NCI-H146 treated with DMSO at 0.1 percent for 48 hours (cell line): ENCODE results near the gene STAMBP.
"Not testable (repeated sequence)": the region's sequence is repeated elsewhere in the genome, so short reads cannot be mapped to it uniquely, and the experiment has no call there.

Experiments used
- DNase-seq: peaks from one replicate; lab custom pipeline; 2025; ENCODE audit not compliant: unreplicated experiment; lab: John Stamatoyannopoulos, UW

STAMBP gene

DNA sequence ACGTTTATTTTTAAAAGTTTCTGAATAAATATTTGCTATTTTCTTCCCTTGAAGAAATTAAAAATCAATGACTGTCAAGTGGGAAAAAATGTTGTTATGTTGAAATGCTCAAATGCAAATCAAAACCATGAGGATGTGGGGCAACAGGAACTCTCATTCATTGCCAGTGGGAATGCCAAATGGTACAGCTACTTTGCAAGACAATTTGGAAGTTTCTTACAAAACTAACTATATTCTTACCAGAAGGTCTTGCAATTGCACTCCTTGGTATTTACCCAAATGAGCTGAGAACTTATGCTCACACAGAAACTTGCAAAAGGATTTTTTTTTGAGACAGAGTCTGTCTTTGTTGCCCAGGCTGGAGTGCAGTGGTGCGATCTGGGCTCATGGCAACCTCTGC lies 56.6 kb downstream of the STAMBP start:
- DNase-seq: no peak

DNA sequence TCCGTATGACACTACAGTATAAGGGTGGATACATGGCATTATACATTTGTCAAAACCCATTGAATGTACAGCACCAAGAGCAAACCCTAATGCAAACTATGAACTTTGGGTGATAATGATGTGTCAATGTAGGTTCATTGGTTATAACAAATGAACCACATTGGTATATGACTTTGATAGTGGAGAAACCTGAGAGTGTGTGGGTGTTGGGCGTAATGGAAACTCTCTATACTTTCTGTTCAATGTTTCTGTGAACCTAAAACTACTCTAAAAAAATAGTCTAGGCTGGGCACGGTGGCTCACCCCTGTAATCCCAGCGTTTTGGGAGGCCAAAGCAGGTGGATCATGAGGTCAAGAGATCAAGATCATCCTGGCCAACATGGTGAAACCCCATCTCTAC lies 57.6 kb downstream of the STAMBP start:
- DNase-seq: no peak

DNA sequence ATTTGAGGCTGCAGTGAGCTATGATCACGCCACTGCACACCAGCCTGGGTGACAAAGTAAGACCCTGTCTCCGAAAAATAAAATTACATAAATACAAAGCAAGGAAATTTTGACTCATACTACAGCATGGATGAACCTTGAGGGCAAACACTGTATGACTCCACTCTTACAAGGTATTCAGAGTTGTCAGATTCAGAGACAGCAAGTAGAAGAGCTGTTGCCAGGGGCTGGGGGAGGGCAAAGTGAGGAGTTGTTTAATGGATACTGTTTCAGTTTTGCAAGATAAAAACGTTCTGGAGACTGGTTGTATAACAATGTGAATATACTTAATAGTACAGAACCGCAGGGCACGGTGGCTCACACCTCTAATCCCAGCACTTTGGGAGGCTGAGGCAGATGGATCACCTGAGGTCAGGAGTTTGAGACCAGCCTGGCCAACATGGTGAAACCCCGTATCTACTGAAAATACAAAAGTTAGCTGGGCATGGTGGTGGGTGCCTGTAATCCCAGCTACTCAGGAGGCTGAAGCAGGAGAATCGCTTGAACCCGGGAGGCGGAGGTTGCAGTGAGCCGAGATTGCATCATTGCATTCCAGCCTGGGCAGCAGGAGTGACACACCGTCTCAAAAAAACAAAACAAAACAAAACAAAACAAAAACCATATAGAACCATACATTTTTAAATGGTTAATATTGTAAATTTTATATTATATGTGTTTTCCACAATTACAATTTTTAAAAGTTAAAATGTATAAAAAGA lies 59.0 kb downstream of the STAMBP start:
- DNase-seq: not testable (repeated sequence)

DNA sequence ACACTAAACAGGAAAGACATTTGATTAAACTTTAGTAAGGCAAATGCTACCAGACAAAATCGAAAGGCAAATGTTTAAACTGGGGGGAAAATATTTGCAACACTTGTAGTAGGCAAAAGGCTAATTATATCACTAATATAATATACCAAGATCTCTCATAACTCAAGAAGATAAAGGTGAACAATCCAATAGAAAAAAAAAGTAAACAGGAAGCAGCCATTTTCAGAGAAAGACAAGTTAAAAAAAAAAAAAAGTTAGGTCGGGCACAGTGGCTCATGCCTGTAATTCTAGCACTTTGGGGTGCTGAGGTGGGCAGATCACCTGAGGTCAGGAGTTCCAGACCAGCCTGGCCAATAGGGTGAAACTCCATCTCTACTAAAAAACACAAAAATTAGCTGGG lies 59.6 kb downstream of the STAMBP start:
- DNase-seq: no peak

DNA sequence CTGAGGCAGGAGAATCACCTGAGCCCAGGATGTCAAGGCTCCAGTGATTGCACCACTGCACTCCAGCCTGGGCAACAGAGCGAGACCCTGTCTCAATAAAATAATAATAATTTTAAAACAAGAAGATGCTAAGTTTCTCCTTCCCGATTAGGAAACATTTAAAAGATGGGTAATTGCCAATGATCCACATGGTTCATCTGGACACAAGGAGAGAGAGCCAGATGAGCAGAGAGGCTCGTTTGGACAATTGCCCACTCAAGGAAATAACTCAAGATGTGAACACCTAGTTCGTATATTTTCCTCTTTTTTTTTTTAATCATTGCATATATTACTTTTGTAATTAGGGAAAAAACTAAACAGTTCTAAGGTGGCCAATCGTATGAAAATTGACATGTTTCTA lies 60.4 kb downstream of the STAMBP start:
- DNase-seq: no peak

DNA sequence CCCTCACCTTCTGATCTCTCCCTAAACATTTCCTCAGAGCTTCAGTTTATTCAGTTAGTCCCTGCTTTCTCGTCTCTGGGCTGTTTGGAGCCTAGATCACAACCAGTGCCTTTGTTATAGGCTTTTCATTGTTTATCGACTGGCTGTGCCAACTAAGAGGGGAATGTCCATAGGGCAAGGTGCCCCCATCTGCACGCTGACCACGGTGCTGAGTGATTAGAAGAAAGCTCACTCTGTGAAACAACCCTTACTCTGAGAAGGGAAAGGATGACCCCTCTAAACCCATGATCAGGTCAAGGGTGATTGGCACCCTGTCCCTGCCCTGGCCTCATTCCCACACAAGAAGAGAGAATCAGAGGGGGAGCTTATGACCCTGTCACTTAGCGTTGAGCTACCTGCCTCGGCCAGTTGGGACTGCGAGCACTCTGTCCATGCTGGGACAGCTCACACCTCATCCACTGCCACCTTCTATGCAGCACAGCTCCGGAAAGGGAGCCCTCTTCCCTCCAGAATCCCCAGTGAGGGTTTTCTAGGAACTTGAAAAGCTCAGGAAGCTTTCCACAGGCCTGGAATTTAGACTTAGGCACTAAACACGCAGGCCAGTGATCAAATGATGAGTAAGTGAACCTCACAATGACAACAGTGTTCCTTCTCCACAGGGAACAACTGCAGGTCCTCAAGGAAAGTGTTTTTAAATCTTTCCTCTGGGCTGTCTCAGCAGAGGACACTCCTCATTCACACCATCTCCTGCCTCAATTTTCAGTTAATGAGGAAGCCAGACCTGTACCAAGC lies 61.7 kb downstream of the STAMBP start:
- no peak for DNase-seq

DNA sequence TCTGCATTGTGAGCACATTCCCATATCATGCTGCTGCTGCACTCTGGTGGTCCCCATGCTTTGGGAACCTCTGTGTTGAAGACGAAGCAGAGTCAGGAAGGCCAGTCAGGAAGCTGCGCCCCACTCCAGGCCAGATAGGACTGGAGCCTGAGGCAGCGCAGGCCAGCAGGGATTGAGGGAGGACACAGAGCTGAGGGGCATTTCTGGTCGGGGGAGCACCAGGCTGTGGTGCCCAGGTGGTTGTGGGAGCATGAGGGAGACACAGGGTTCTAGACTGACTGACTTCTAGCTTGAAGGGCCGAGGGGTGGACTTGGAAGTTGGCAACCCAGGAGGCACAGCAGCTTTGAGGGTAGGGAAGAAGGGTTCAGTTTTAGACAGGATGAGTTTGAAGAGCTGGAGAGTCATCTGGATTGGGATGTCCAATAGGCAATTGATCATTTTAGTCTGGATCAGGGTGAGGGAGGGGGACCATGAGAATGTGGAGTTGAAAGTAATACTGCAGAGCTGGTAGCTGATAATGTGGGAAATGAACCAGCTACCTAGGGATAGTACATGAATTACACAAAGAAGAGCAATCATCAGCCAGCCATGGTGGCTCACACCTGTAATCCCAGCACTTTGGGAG lies 62.6 kb downstream of the STAMBP start:
- DNase-seq: no peak

DNA sequence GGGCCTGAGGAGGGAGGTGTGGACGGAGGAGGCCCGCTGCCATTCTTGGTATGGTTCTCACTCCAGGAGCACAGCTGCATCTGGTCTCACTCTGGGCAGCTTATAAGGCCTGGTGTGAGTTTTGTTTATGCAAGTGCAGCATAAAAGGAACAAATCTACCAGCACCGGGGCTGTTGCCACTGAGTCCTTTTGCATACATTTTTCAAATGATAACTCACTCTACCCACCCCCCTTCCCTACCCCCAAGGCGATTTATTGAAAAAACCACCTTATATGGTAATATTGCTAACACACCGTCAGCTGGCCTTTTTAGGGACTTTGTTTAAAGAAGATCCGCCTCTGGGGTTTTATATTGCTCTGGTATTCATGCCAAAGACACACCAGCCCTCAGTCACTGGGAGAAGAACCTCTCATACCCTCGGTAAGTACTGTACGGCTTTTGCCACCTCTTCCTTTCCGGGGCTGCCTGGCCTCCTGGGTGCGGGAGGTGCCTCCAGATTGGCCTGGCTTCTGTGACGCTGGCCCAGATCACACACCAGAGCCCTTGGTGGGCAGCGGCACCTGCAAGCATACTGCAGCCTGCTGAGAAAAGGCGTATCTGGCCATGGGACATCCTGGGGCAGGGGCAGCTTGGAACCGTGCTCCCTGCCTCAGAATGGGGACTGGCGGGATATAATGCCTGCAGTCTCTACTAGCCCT lies 64.0 kb downstream of the STAMBP start, which contains the start of gene ACTG2:
Gene ACTG2 (plus strand): TSS at position 378 of the 699 bp plus-strand sequence. CDS start 8,304 bp downstream, outside the sequence.
- no peak for DNase-seq

DNA sequence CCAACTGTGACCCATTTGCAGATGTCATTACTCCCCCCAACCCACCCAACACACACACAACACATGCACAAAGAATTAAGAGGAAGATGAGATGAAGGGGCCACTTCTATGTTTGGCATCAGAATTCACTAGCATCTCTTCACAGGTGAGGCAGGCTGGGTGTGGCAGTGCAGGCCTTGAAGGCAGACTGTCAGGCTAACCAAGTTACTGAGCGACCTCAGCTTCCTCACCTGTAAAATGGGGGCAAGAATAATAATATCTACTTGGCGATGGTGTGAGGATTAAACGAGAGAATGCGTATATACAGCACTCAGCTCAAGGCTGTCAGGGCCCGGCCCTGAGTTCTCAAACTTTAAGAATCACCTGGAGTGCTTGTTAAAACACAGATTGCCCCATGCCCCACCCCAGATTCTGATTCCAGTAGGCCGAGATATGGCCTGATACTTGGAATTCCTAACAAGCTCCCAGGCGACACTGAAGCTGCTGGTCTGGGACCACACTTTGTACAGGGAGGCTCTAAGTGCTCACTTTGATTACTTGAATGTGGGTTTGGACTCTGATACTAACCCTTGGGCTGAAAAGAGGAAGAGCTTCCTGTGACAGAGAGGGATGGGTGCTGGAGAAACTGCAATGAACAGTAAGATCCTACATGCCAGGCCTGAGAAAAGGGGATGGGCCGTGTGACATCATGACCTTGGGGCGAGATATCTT lies 65.2 kb downstream of the STAMBP start:
- no peak for DNase-seq

DNA sequence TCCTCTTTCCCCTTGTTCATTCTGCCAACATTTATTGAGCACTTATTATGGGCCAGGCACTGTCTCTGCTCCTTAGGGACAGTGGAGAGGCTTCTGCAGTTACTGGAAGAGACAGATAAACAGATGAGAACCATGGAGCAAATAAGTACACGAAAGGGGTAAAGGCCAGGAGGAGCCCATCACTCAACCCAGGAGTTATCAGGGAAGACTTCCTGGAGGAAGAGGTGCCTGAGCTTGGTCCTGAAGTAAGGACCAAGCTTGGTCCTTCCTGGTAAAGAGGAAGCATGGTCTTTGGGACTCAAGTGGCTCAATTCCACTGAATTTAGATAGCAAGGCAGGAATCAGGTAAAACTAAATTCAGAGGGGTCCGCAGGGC lies 65.7 kb downstream of the STAMBP start:
- DNase-seq: no peak

DNA sequence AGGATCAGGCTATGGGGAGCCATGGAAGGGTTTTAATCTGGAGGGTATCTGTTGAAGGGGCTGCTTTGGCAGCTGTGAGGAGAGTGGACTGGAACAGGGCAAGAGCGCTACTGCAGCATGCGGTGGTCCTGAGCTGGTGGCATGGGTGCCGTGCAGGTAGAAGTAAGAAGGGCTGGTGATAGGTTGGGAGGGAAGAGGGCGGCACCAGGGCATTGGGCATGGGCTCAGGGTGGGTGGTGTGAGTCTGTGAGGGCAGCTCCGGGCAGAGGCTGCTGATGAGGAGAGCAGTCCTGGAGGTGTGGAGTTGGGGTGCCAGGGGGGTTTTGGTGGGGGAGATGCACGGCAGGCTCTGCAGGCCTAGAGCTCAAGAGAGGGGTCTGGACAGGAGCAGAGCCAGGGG lies 66.1 kb downstream of the STAMBP start:
- DNase-seq: no peak

DNA sequence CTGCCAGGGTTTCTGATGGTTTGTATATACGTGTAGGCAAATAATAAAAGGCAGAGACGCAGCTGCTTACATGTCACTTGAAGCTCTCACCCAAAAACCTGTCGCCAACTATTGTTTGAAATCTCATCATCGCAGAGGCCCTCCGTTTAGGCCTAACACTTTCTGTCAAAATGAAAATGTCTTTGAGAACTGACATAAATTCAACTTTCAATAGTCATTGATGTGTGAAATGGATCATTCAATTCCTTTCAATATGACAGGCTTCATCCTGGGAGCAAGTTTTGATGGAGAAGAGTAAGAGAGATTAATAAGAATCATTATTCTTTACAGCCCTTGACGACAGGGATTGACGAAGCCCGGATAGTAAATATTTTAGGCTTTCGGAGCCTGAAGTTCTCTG lies 66.7 kb downstream of the STAMBP start:
- DNase-seq: no peak

DNA sequence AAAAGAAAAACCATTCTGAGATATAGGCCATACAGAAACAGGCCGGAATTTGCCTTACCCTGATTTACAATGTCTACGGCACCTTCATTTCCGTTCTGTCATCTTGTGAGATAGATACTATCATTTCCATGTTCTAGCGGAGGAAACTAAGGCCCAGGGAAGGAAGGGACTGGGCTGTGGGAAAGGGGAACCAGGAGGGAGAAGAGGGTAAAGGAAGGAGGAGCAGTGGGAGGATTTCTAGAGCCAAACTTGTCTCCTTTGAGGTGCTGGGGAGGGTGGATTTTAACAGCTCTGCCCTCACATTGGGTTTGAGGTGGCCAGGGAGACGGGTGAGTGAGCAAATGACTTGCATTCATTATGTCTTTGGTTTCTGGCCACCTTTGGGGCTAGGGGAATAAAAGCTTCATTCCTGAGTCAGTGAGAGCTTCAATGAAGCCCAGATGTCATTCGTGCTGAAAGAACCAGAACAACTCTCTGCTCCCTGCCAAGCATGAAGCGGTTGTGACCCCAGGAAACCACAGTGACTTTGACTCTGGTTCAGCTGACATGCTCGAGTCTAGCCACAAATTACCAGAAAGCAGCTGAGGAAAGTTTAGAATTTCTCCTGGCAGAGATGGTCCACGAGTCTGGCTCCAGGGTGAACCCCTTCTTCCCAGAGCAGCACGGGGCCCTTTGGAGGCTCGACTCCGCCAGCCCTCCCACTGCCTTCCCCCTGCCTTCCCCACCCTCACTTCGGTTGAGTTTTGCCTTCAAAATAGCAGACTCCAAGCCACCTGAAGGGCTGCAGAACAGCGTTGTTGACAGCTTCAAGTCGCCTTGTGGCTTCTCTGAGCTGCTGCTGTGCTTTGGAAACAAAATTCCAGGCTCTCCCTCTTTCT lies 67.8 kb downstream of the STAMBP start:
- no peak for DNase-seq

DNA sequence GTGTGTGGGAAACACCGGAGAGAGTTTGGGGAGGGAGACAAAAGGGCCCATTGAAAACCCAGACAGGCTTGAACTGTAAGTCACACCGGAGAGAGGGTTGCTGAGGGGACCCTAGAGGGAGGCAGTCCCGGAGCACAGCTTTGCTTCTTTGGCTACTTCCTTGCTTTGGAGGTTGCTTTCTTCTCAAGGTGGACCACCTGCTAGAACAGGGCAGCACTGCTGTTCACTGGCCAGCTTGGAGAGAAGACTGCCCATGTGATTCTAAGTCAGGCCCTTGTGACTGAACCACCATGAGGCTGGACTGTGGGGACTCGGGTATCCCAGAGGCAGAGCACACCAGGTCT lies 68.5 kb downstream of the STAMBP start:
- DNase-seq: no peak

DNA sequence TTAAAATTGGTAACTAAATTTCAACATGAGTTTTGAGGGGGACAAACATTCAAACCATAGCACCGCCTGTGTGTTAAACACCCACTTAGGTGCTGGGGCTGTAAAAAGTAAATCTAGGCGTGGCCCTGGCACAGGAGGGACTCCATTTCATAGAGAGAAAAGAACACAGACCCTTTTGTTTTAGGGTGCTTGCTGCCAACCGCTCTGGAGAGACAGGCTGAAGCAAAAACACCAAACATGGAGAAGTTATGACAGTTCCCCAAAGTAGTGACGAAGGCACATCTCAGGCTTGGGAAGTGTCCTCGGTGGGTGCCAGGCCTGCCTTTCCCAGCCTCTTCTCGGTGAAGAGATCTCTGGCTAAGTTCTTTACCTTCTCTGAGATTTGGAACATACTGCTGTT lies 69.2 kb downstream of the STAMBP start:
- no peak for DNase-seq

DNA sequence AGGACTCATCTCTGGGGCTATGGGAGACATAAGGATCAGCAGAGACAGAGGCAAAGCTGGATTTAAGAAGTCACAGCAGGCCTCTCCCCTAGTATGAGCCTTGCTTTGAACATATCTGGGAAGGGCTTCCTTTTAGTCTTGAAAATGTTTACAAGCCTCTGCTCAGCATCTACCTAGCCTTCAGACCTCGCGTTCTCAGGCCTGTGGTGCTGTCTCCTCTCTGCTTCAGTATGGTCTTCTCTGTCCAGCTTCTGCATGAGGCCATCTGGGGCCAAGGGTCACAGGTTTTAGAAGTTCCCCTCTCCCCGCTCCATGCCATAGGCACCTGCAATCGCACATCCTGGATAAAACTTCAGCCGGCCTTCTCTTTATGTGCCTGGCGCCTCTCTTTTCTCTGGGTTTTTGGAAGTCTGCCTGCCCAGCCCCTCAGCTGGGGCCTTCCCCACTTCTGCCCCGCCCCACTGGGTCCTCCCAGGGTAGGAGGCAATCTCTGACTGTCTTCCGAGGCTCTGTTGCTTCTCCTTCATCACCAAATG lies 71.1 kb downstream of the STAMBP start:
- no peak for DNase-seq

DNA sequence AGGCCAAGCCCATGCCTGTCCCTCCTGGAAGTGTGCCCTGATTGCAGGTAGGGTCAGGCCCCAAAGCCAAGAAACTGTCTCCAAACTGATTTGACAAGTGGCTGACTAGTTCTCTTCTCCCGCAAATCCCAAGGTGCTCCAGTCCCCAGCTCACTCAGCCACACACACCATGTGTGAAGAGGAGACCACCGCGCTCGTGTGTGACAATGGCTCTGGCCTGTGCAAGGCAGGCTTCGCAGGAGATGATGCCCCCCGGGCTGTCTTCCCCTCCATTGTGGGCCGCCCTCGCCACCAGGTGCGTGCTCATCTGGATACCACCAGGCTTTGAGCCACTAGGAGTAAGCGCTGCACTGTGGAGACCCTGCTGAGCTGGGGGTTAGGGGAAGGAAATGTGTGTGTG lies 72.4 kb downstream of the STAMBP start:
- no peak for DNase-seq

DNA sequence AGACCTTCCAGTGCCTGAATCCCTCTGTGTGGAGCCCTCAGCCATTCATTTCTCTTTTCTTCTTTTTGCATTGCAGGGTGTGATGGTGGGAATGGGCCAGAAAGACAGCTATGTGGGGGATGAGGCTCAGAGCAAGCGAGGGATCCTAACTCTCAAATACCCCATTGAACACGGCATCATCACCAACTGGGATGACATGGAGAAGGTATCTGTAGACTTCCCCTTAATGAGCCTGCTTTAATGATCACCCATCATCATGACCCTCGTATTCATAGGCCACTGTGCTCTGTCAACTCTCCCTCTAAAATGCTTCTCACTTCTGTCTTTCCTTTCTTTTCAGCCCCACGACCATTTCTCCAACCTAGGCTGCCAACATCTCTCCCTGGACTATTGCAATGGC lies 73.5 kb downstream of the STAMBP start:
- no peak for DNase-seq

DNA sequence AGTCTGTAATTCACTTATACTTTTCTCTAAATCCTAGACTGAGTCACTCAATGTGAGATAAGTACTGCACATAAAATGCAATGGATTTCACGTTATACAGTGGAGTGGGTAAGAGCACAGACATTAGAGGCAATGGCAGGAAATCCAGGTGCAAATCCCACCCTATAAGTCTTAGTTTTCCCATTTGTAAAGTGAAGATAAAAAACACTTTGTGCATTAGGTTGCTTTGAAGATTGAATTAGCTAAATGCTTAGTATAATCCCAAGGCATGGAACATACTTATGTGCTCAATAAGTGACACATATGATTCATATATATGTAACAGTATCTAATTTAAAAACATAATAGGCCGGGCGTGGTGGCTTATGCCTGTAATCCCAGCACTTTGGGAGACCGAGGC lies 74.6 kb downstream of the STAMBP start:
- no peak for DNase-seq
